ENCODE results near the gene C1QTNF1. TPM values are rescaled to one million over a fixed set of nuclear protein-coding genes. Genes with fewer than 3 reads are reported as not detected.

Gene C1QTNF1
- total RNA-seq, 1 experiment from 2014 or later: 4.0 TPM

GRCh38 chr17:78996781-78997201, 27.2 kb upstream of the C1QTNF1 start:
- no peak for TF ChIP-seq ZFX (IDR thresholded peaks at IDR 0.05)
- H3K9me2 ChIP-seq (ENCODE audit: insufficient read depth): no peaks in the 10 kb centered on the region
- ChIA-PET CTCF (no interaction called here), POLR2A (no interaction called here), RAD21 (ENCODE audit: low non-redundant PET in 1 of 2, low total read pairs in 2 of 2, uncharacterized antibody in 2 of 2, unreplicated experiment in 2 of 2) (interaction anchor here in 1 of 2 experiments (0.6 kb wide), 1 partner anchor 9 kb away, joined by 3 read pairs; no protein-coding TSS in a partner anchor)
- no peak overlapping the region for H2AFZ ChIP-seq (ENCODE audit: low read depth, low read length, poor library complexity, severe bottlenecking)
- H3K9ac ChIP-seq (ENCODE audit: low read length): no peak overlapping the region
- intact Hi-C loops (cut with micrococcal nuclease): no loop called here
- no peak overlapping the region for H3K27ac ChIP-seq (ENCODE audit: low read depth, low read length)
- no peaks in the 10 kb centered on the region for H3K4me1 ChIP-seq (ENCODE audit: control insufficient read depth in 1 of 2, insufficient read depth in 2 of 2, low read length in 2 of 2)
- no TSS peak for BruUV-seq (replicated peaks)
- peaks cover 75% of the 10 kb centered on the region for H3K79me2 ChIP-seq (ENCODE audit: insufficient read depth, low read length)
- no peak overlapping the region for H3K4me2 ChIP-seq (ENCODE audit: low read length)
- H3K36me3 ChIP-seq (ENCODE audit: control insufficient read depth in 1 of 2, insufficient read depth in 2 of 2, low read length in 2 of 2): peaks cover 44 to 65% of the 10 kb centered on the region in 2 experiments; a peak in 3 of 4 replicates
- no peak for DNase-seq (ENCODE audit: low read depth, low spot score)
- no peak for ATAC-seq
- no peak overlapping the region for H3K4me3 ChIP-seq (replicated peaks in 1 of 2; ENCODE audit: low read depth in 1 of 2, low read length in 2 of 2)
- no peaks in the 10 kb centered on the region for H3K27me3 ChIP-seq (ENCODE audit: insufficient read depth, low read length)
- no peaks in the 10 kb centered on the region; the same call in 1 of the 2 replicates for H4K20me1 ChIP-seq (ENCODE audit: insufficient read depth)
- H3K9me3 ChIP-seq (ENCODE audit: control insufficient read depth in 1 of 2, insufficient read depth in 1 of 2, low read depth in 1 of 2, low read length in 2 of 2): no peaks in the 10 kb centered on the region

GRCh38 chr17:78997231-78997741, 26.7 kb upstream of the C1QTNF1 start:
- ATAC-seq (no peak), DNase-seq (ENCODE audit: low read depth, low spot score) (no peak)
- Histone ChIP-seq H3K79me2 (ENCODE audit: insufficient read depth, low read length) (peaks cover 76% of the 10 kb centered on the region), H3K9me3 (ENCODE audit: control insufficient read depth in 1 of 2, insufficient read depth in 1 of 2, low read depth in 1 of 2, low read length in 2 of 2) (no peaks in the 10 kb centered on the region), H3K27ac (ENCODE audit: low read depth, low read length) (no peak overlapping the region), H3K27me3 (ENCODE audit: insufficient read depth, low read length) (no peaks in the 10 kb centered on the region), H3K9me2 (ENCODE audit: insufficient read depth) (no peaks in the 10 kb centered on the region), H4K20me1 (ENCODE audit: insufficient read depth) (no peaks in the 10 kb centered on the region; the same call in 1 of the 2 replicates), H3K4me2 (ENCODE audit: low read length) (no peak overlapping the region), H3K36me3 (ENCODE audit: control insufficient read depth in 1 of 2, insufficient read depth in 2 of 2, low read length in 2 of 2) (peaks cover 39 to 60% of the 10 kb centered on the region in 2 experiments; a peak in 3 of 4 replicates), H3K4me1 (ENCODE audit: control insufficient read depth in 1 of 2, insufficient read depth in 2 of 2, low read length in 2 of 2) (no peaks in the 10 kb centered on the region), H2AFZ (ENCODE audit: low read depth, low read length, poor library complexity, severe bottlenecking) (no peak overlapping the region), H3K9ac (ENCODE audit: low read length) (no peak overlapping the region), H3K4me3 (replicated peaks in 1 of 2; ENCODE audit: low read depth in 1 of 2, low read length in 2 of 2) (no peak overlapping the region)
- RAD21 ChIA-PET (ENCODE audit: low non-redundant PET in 1 of 2, low total read pairs in 2 of 2, uncharacterized antibody in 2 of 2, unreplicated experiment in 2 of 2): no interaction called here
- TF ChIP-seq SIN3A (IDR thresholded peaks at IDR 0.05; ENCODE audit: low read depth): no peak
- no peak for TF ChIP-seq EGR1 (IDR thresholded peaks at IDR 0.05; ENCODE audit: low read depth)
- no peak for TF ChIP-seq FOSL1 (IDR thresholded peaks at IDR 0.05; ENCODE audit: low read depth)
- TF ChIP-seq YY1 (IDR thresholded peaks at IDR 0.05; ENCODE audit: extremely low read depth, insufficient replicate concordance, low read depth, low read length): no peak
- TF ChIP-seq REST (IDR thresholded peaks at IDR 0.05; ENCODE audit: low read depth): no peak
- no peak for TF ChIP-seq TCF7L2 (IDR thresholded peaks at IDR 0.05; ENCODE audit: borderline replicate concordance, extremely low read depth, insufficient read depth, insufficient read length)
- no peak for TF ChIP-seq POLR2A (IDR thresholded peaks at IDR 0.05; ENCODE audit: borderline replicate concordance, extremely low read depth, insufficient read depth, insufficient read length)
- CTCF ChIA-PET: no interaction called here
- intact Hi-C loops (cut with micrococcal nuclease): no loop called here
- no TSS peak for BruUV-seq (replicated peaks)
- POLR2A ChIA-PET: no interaction called here

Measured in HCT116 (cell line).